HepG2 (cell line): Measurements from ENCODE around the gene DIAPH1. TPM values are rescaled to one million over a fixed set of nuclear protein-coding genes. Genes with fewer than 3 reads are reported as not detected.

Experiments
- CENPT ChIP-seq: sonication (generic); formaldehyde crosslinking; IDR thresholded peaks from 2 replicates; pipeline ENCODE4 v1.8.0; 2022; ENCODE audit warnings: low read depth, mild to moderate bottlenecking, moderate library complexity, missing genetic modification reagents
- FOSL1 ChIP-seq: sonication (generic); formaldehyde crosslinking; IDR thresholded peaks from 2 replicates; pipeline ENCODE4 v1.9.0; 2021; ENCODE audit warnings: missing genetic modification reagents, borderline replicate concordance
- FOXP1 ChIP-seq, 2 experiments: fragments of 450-650 bp in 1 of 2; IDR thresholded peaks; 2 replicates each; pipeline ENCODE4 v1.6.1; 2017 to 2018; ENCODE audit warnings: antibody characterized with exemption in 1 of 2
- HDAC1 ChIP-seq: sonication (generic); formaldehyde crosslinking; IDR thresholded peaks from 2 replicates; pipeline ENCODE4 v1.5.1; 2020; ENCODE audit warnings: mild to moderate bottlenecking, missing genetic modification reagents
- HMG20B ChIP-seq: conservative IDR thresholded peaks from 2 replicates; pipeline ENCODE4 v1.6.1; 2016; ENCODE audit warnings: missing genetic modification reagents, missing compliant biosample characterization
- HOXA3 ChIP-seq: sonication (generic); formaldehyde crosslinking; IDR thresholded peaks from 2 replicates; pipeline ENCODE4 v1.5.0; 2020; ENCODE audit warnings: missing genetic modification reagents
- MED13 ChIP-seq: sonication (generic); formaldehyde crosslinking; IDR thresholded peaks from 2 replicates; pipeline ENCODE4 v1.5.0; 2020; ENCODE audit warnings: missing genetic modification reagents
- MZF1 ChIP-seq: sonication (generic); formaldehyde crosslinking; IDR thresholded peaks from 2 replicates; pipeline ENCODE4 v1.8.1; 2023; ENCODE audit warnings: mild to moderate bottlenecking, missing genetic modification reagents, borderline replicate concordance
- NFIC ChIP-seq: IDR thresholded peaks from 2 replicates; pipeline ENCODE4 v1.6.1; 2012; ENCODE audit warnings: mild to moderate bottlenecking, low read length, inconsistent platforms
- RFXANK ChIP-seq: IDR thresholded peaks from 2 replicates; pipeline ENCODE4 v1.6.1; 2016
- SIN3A ChIP-seq: IDR thresholded peaks from 2 replicates; pipeline ENCODE4 v1.6.1; 2011; ENCODE audit warnings: low read depth, mild to moderate bottlenecking, control low read depth, low read length, borderline replicate concordance
- SPEN ChIP-seq: sonication (generic); formaldehyde crosslinking; IDR thresholded peaks from 2 replicates; pipeline ENCODE4 v1.5.1; 2020; ENCODE audit warnings: low read depth, mild to moderate bottlenecking, missing genetic modification reagents
- SUZ12 ChIP-seq: fragments of 150-350 bp; IDR thresholded peaks from 2 replicates; pipeline ENCODE4 v1.6.1; 2014; ENCODE audit warnings: low read depth, low read length
- TAF1 ChIP-seq: sonication (generic); formaldehyde crosslinking; IDR thresholded peaks from 2 replicates; pipeline ENCODE4 v1.4.0; 2020; ENCODE audit warnings: missing genetic modification reagents
- ZBTB7A ChIP-seq: sonication (generic); formaldehyde crosslinking; IDR thresholded peaks from 2 replicates; pipeline ENCODE4 v1.8.0; 2022; ENCODE audit warnings: mild to moderate bottlenecking, missing genetic modification reagents
- ZMYM4 ChIP-seq: sonication (generic); formaldehyde crosslinking; IDR thresholded peaks from 2 replicates; pipeline ENCODE4 v1.8.1; 2023; ENCODE audit warnings: mild to moderate bottlenecking, missing genetic modification reagents
- ZNF296 ChIP-seq: sonication (generic); formaldehyde crosslinking; conservative IDR thresholded peaks from 2 replicates; pipeline ENCODE4 v1.5.0; 2020; ENCODE audit warnings: mild to moderate bottlenecking, missing genetic modification reagents
- ZNF350 ChIP-seq: sonication (generic); formaldehyde crosslinking; IDR thresholded peaks from 2 replicates; pipeline ENCODE4 v1.4.0; 2020; ENCODE audit warnings: mild to moderate bottlenecking, low read depth, missing genetic modification reagents, borderline replicate concordance
- ZNF510 ChIP-seq: sonication (generic); formaldehyde crosslinking; IDR thresholded peaks from 2 replicates; pipeline ENCODE4 v1.4.0; 2020; ENCODE audit warnings: low read depth, mild to moderate bottlenecking, missing genetic modification reagents
- ZNF577 ChIP-seq: sonication (generic); formaldehyde crosslinking; IDR thresholded peaks from 2 replicates; pipeline ENCODE4 v1.4.0; 2020; ENCODE audit warnings: mild to moderate bottlenecking, low read depth, missing genetic modification reagents, borderline replicate concordance
- ZNF782 ChIP-seq: sonication (generic); formaldehyde crosslinking; IDR thresholded peaks from 2 replicates; pipeline ENCODE4 v1.4.0; 2020; ENCODE audit warnings: missing genetic modification reagents, mild to moderate bottlenecking, borderline replicate concordance
- polyA plus RNA-seq, 8 experiments: library from polyadenylated mRNA; depleted of rRNA in 3 of 8; stranded (reverse) in 7 of 8; unstranded in 1 of 8; fragments of >200 nt; fragmentation: Illumina TruSeq in 4 of 8; extraction: Trizol in 4 of 8; gene quantifications; 2 replicates each; pipeline versions ENCODE4 v1.2.1 to v1.2.3, GENCODE V29; 2011 to 2016; ENCODE audit warnings: low read depth in 4 of 8, missing spikeins in 1 of 8, mixed read lengths in 1 of 8; ENCODE audit not compliant: insufficient read depth in 1 of 8
- total RNA-seq, 5 experiments: library from RNA; depleted of rRNA; stranded (reverse); fragments of >200 nt; fragmentation: Illumina TruSeq; extraction: Trizol; gene quantifications; 2 replicates each; pipeline ENCODE4 v1.2.3, GENCODE V29; 2016; ENCODE audit warnings: low read depth in 1 of 5
- TF ChIP-seq, protein P1 (sequence below): sonication (generic); formaldehyde crosslinking; IDR thresholded peaks from 2 replicates; pipeline ENCODE4 v1.4.0; 2020; ENCODE audit warnings: missing genetic modification reagents, borderline replicate concordance

The DIAPH1 gene
- total and polyA plus RNA-seq, 2 of the 13 experiments (the other 11 are each of a cell fraction or from before 2014, with no cell fraction given), result 25.1 to 33.9 TPM

DNA sequence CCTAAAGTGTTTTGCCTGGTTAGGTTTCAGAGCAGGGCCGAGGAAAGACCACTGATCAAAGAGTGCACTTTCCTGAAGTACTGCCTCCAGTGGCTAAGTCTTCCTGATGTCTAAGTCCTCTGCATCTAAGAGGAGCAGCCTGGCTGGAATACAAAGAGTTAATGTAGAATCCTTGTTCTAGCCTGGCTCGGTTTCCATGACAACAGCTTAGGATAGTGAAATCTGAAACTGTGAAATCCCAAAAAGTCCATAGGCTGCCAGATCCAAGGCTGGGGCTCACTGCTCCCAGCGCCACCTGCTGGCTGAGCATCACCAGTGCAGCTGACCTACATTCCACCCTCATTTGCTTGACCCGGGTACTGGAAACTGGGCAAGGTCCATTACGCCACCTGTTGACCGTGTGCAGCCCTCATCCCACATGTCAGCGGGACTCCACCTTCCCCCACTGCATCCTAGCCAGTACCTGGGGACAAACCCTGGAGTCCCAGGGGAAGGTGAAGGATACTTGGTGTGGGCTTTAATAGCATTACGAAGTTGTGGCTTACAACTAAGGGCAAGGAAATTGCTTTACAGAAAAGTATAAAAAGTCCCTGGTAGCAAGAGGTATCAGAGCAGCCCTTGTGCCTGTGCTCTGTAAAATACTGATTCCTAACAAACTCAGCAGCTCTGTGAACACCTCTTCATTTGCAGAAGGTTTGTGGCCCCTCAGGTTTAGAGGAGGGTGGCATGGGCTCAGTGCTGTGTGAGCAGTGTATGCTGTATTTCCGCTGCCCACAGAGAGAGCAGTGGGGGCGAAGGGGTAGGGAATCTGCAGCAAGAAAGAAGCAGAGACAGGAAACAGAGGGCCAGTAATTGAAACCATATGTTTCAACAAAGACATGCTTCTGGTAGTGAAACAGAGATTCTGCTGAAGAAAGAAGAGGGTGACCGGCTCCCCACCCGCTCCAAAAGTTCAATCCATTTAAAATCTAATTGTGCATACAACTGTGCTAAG, 93.9 kb downstream of the DIAPH1 start (continued):
- peak; percentile 77 for TF ChIP-seq ZNF350 (CRISPR knock-in tag)
- no peak for TF ChIP-seq SUZ12
- TF ChIP-seq TAF1 (CRISPR knock-in tag), result no peak
- no peak for TF ChIP-seq ZNF577 (CRISPR knock-in tag)
- no peak for TF ChIP-seq SIN3A
- no peak for TF ChIP-seq HMG20B (CRISPR knock-in tag)
- no peak for TF ChIP-seq MED13 (CRISPR knock-in tag)
- peak; percentile 61; the same call in 1 of the 2 replicates for TF ChIP-seq RFXANK
- TF ChIP-seq ZNF782, result no peak
- TF ChIP-seq CENPT (CRISPR knock-in tag), result no peak
- no peak for TF ChIP-seq NFIC
- no peak for TF ChIP-seq FOSL1 (CRISPR knock-in tag)
- no peak for TF ChIP-seq MZF1 (CRISPR knock-in tag)
- TF ChIP-seq ZMYM4 (CRISPR knock-in tag), result peak; percentile 83
- TF ChIP-seq ZNF296 (CRISPR knock-in tag), result no peak
- TF ChIP-seq ZBTB7A, result no peak
- TF ChIP-seq HOXA3 (CRISPR knock-in tag), result 0 out of 2 replicates have a peak, but pooled peaks have one; percentile 55
- TF ChIP-seq ZNF510 (CRISPR knock-in tag), result no peak
- TF ChIP-seq HDAC1 (CRISPR knock-in tag), result peak; percentile 47; the same call in 1 of the 2 replicates
- no peak for TF ChIP-seq FOXP1 (IDR thresholded peaks at IDR 0.05)
- TF ChIP-seq FOXP1 (CRISPR knock-in tag; IDR thresholded peaks at IDR 0.05), result 0 out of 2 replicates have a peak, but pooled peaks have one; percentile 34
- TF ChIP-seq SPEN (CRISPR knock-in tag), result peak; percentile 35; the same call in 1 of the 2 replicates
- TF ChIP-seq, protein P1, sequence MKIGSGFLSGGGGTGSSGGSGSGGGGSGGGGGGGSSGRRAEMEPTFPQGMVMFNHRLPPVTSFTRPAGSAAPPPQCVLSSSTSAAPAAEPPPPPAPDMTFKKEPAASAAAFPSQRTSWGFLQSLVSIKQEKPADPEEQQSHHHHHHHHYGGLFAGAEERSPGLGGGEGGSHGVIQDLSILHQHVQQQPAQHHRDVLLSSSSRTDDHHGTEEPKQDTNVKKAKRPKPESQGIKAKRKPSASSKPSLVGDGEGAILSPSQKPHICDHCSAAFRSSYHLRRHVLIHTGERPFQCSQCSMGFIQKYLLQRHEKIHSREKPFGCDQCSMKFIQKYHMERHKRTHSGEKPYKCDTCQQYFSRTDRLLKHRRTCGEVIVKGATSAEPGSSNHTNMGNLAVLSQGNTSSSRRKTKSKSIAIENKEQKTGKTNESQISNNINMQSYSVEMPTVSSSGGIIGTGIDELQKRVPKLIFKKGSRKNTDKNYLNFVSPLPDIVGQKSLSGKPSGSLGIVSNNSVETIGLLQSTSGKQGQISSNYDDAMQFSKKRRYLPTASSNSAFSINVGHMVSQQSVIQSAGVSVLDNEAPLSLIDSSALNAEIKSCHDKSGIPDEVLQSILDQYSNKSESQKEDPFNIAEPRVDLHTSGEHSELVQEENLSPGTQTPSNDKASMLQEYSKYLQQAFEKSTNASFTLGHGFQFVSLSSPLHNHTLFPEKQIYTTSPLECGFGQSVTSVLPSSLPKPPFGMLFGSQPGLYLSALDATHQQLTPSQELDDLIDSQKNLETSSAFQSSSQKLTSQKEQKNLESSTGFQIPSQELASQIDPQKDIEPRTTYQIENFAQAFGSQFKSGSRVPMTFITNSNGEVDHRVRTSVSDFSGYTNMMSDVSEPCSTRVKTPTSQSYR, result peak; percentile 82
